CD14-positive monocyte (primary cell): Measurements from ENCODE around the gene ARL5C. TPM values are rescaled to one million over a fixed set of nuclear protein-coding genes. Genes with fewer than 3 reads are reported as not detected.
A peak's percentile ranks its signal among the peaks of the same experiment; 100 is the strongest.

ENCODE experiments used
- DNase-seq, 3 donors: peaks; one replicate each; pipeline ENCODE4 v3.0.0-alpha.2; 2011 to 2022
- H2AFZ ChIP-seq: 2 replicates; pipeline ENCODE4 v1.6.0; 2012; ENCODE audit warnings: mild to moderate bottlenecking, low read depth, low read length, inconsistent platforms; ENCODE audit not compliant: insufficient read depth, poor library complexity, severe bottlenecking
- H3K27ac ChIP-seq, 2 donors: 1 replicate in 1 of 2; 2 replicates in 1 of 2; pipeline ENCODE4 v1.5.1; 2012 to 2013; ENCODE audit warnings: low read length in 2 of 2, control low read depth in 1 of 2, inconsistent platforms in 1 of 2, low read depth in 1 of 2, mild to moderate bottlenecking in 1 of 2
- H3K27me3 ChIP-seq, 2 donors: one replicate each; pipeline versions ENCODE4 v1.6.0 to v1.6.1; 2011 to 2013; ENCODE audit warnings: low read length in 2 of 2; ENCODE audit not compliant: control insufficient read depth in 2 of 2, insufficient read depth in 2 of 2
- H3K36me3 ChIP-seq, 2 donors: replicated peaks in 1 of 2; 1 replicate in 1 of 2; 2 replicates in 1 of 2; pipeline versions ENCODE4 v1.5.1 to v1.6.1; 2012 to 2013; ENCODE audit warnings: low read length in 2 of 2, control low read depth in 1 of 2, inconsistent platforms in 1 of 2, mild to moderate bottlenecking in 1 of 2; ENCODE audit not compliant: insufficient read depth in 2 of 2, control insufficient read depth in 1 of 2
- H3K4me1 ChIP-seq, 2 donors: 1 replicate in 1 of 2; 2 replicates in 1 of 2; pipeline versions ENCODE4 v1.5.1 to v1.6.1; 2012 to 2013; ENCODE audit warnings: low read length in 2 of 2, control low read depth in 1 of 2, inconsistent platforms in 1 of 2, mild to moderate bottlenecking in 1 of 2, moderate library complexity in 1 of 2; ENCODE audit not compliant: insufficient read depth in 2 of 2, control insufficient read depth in 1 of 2
- H3K4me2 ChIP-seq: replicated peaks from 2 replicates; pipeline ENCODE3; 2012; ENCODE audit warnings: low read length, moderate library complexity, mild to moderate bottlenecking; ENCODE audit not compliant: poor library complexity, severe bottlenecking; ENCODE audit errors: extremely low read depth
- H3K4me3 ChIP-seq, 3 experiments: fragments of 200-600 bp in 1 of 3; sonication (generic) in 1 of 3; replicated peaks in 1 of 3; 1 replicate in 2 of 3; 2 replicates in 1 of 3; pipeline ENCODE4 v1.5.1; 2011 to 2013; ENCODE audit warnings: low read length in 3 of 3, mild to moderate bottlenecking in 3 of 3, control low read depth in 2 of 3, low read depth in 2 of 3, inconsistent platforms in 1 of 3, moderate library complexity in 1 of 3
- H3K79me2 ChIP-seq: 2 replicates; pipeline ENCODE4 v1.6.0; 2012; ENCODE audit warnings: mild to moderate bottlenecking, control low read depth, inconsistent platforms, low read length, moderate library complexity; ENCODE audit not compliant: insufficient read depth
- H3K9ac ChIP-seq: 2 replicates; pipeline ENCODE4 v1.6.0; 2017; ENCODE audit warnings: low read length, mild to moderate bottlenecking; ENCODE audit not compliant: insufficient read depth, poor library complexity, severe bottlenecking
- H3K9me3 ChIP-seq, 2 donors: replicated peaks in 1 of 2; 1 replicate in 1 of 2; 2 replicates in 1 of 2; pipeline versions ENCODE4 v1.5.1 to v1.6.1; 2012 to 2013; ENCODE audit warnings: low read length in 2 of 2, control low read depth in 1 of 2; ENCODE audit not compliant: control insufficient read depth in 1 of 2, insufficient read depth in 1 of 2
- H4K20me1 ChIP-seq: 2 replicates; pipeline ENCODE4 v1.6.0; 2012; ENCODE audit warnings: mild to moderate bottlenecking, low read length, control low read depth, moderate library complexity; ENCODE audit not compliant: insufficient read depth
- H3K27ac Mint-ChIP-seq, 7 donors: one replicate each; pipeline ENCODE4 v1.8.0; 2020; ENCODE audit warnings: mild to moderate bottlenecking in 7 of 7, mixed read lengths in 7 of 7, moderate library complexity in 6 of 7, inconsistent platforms in 2 of 7
- H3K27me3 Mint-ChIP-seq, 3 donors: one replicate each; pipeline ENCODE4 v1.8.0; 2021 to 2022; ENCODE audit warnings: low read depth in 3 of 3, mild to moderate bottlenecking in 3 of 3, mixed read lengths in 3 of 3, moderate library complexity in 3 of 3, inconsistent platforms in 1 of 3
- H3K36me3 Mint-ChIP-seq, 2 donors: one replicate each; pipeline ENCODE4 v1.8.0; 2020; ENCODE audit warnings: mixed read lengths in 2 of 2, inconsistent platforms in 1 of 2, mild to moderate bottlenecking in 1 of 2
- H3K4me1 Mint-ChIP-seq: one replicate; pipeline ENCODE4 v1.8.0; 2020; ENCODE audit warnings: mild to moderate bottlenecking, mixed read lengths
- H3K4me3 Mint-ChIP-seq, 2 donors: one replicate each; pipeline ENCODE4 v1.8.0; 2020; ENCODE audit warnings: mild to moderate bottlenecking in 2 of 2, mixed read lengths in 2 of 2, moderate library complexity in 1 of 2
- H3K9me3 Mint-ChIP-seq, 7 donors: one replicate each; pipeline ENCODE4 v1.8.0; 2020 to 2022; ENCODE audit warnings: mixed read lengths in 7 of 7, mild to moderate bottlenecking in 6 of 7, moderate library complexity in 6 of 7, inconsistent platforms in 2 of 7
- CTCF ChIP-seq: fragments of 200-600 bp; IDR thresholded peaks from one replicate; pipeline ENCODE4 v1.8.0; 2022; ENCODE audit warnings: antibody characterized with exemption, mild to moderate bottlenecking
- WGBS: methylation state at CpG from one replicate; pipeline ENCODE4 v1.1.5; 2013; ENCODE audit warnings: missing lambda C conversion rate; ENCODE audit not compliant: insufficient coverage; 5-methylcytosine and 5-hydroxymethylcytosine counted together
- intact Hi-C, 2 donors: fragments of 100-400 bp; cut with micrococcal nuclease; formaldehyde crosslinking; loops; one replicate each; pipeline versions ENCODE4 v1.15.0 to v1.15.1; 2023
- polyA plus RNA-seq, 3 donors: library from polyadenylated mRNA; depleted of rRNA in 1 of 3; unstranded in 2 of 3; stranded (reverse) in 1 of 3; fragments of 300-500 nt in 2 of 3; fragments of >200 nt in 1 of 3; fragmentation: Illumina TruSeq in 2 of 3; gene quantifications; 1 replicate in 2 of 3; 2 replicates in 1 of 3; pipeline ENCODE4 v1.2.3, GENCODE V29; 2012 to 2021

ARL5C gene
- polyA plus RNA-seq, 3 donors, result 0.04 TPM; not detected in 2

DNA sequence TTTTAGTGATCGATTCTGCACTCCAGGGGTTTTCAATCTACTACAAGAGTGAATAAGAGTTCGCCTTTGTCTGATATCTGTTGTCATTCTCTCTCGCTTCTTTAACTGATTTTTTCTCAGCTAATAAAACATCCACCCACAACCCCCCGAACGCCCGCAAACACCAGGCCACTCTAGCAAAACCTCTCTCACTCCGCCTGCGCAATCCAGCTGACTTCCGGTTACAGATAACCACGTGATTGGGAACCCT, 33.8 kb upstream of the ARL5C start:
- H3K9ac ChIP-seq, result peak overlapping the region; percentile 89
- 0% methylated on average over 4 of the region's 10 CpGs for WGBS
- no peaks in the 10 kb centered on the region for H3K9me3 ChIP-seq
- peak overlapping the region; percentile 73 for H2AFZ ChIP-seq
- peak overlapping the region; percentile 92 for H3K4me2 ChIP-seq
- no peaks in the 10 kb centered on the region for H3K27me3 ChIP-seq
- H3K4me1 ChIP-seq, result peaks cover 51 to 63% of the 10 kb centered on the region in 2 donors
- peaks cover 40% of the 10 kb centered on the region for H4K20me1 ChIP-seq
- intact Hi-C loops, result loop anchor here in 1 of 2 donors (5.0 kb wide), 1 partner anchor 37 kb away; no protein-coding TSS in a partner anchor
- peak overlapping the region; percentile 97 to 99 for H3K4me3 Mint-ChIP-seq
- TF ChIP-seq CTCF, result no peak
- H3K36me3 Mint-ChIP-seq, result peaks cover 37 to 39% of the 10 kb centered on the region in 2 donors
- H3K4me3 ChIP-seq, result peak overlapping the region; percentile 61 to 91 (median 90)
- H3K36me3 ChIP-seq, result peaks cover 34 to 36% of the 10 kb centered on the region in 2 donors
- DNase-seq, result peak; percentile 90 to 93 (median 93)
- H3K27ac Mint-ChIP-seq, result peak overlapping the region; percentile 97 to 100 (median 99)
- H3K27me3 Mint-ChIP-seq, result peaks cover 0 to 3% (median 0%) of the 10 kb centered on the region in 3 donors
- peaks cover 47% of the 10 kb centered on the region for H3K4me1 Mint-ChIP-seq
- peaks cover 28% of the 10 kb centered on the region for H3K79me2 ChIP-seq
- H3K9me3 Mint-ChIP-seq, result no peaks in the 10 kb centered on the region
- peak overlapping the region; percentile 82 to 100 for H3K27ac ChIP-seq

DNA sequence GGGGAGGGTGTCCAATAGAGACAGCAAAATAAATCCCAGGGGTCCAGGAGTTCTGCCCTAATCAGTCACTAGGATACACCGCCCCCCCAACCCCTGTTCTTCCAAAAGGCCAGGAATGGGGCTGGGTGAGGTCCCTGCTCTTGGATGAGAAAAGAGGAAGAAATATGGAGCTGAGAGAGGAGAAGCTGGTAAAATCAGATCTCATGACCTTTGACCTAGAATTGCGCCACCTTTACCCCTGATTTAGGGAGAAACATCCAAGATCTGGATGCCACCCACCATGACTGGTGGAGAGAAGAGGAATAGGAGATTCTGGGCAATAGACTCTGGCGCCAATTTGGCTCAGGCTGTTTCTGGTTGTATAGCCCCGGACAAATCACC, 32.2 kb upstream of the ARL5C start:
- H3K27ac ChIP-seq, result peak overlapping the region; percentile 62 to 100
- Mint-ChIP-seq H3K27me3 (peaks cover 0 to 3% (median 0%) of the 10 kb centered on the region in 3 donors), H3K36me3 (peaks cover 33 to 35% of the 10 kb centered on the region in 2 donors), H3K4me1 (peaks cover 49% of the 10 kb centered on the region), H3K27ac (peak overlapping the region; percentile 97 to 100 (median 99)), H3K4me3 (peak overlapping the region; percentile 80 to 87), H3K9me3 (no peaks in the 10 kb centered on the region)
- intact Hi-C loops, result loop anchor here in 1 of 2 donors (5.0 kb wide), 1 partner anchor 36 kb away; no protein-coding TSS in a partner anchor
- H4K20me1 ChIP-seq, result peaks cover 32% of the 10 kb centered on the region
- peak overlapping the region in 2 of 3 experiments; percentile 60 to 91 for H3K4me3 ChIP-seq
- H2AFZ ChIP-seq, result peak overlapping the region; percentile 94
- WGBS, result no CpG with 5 or more reads among the region's 4 CpGs
- H3K79me2 ChIP-seq, result peaks cover 28% of the 10 kb centered on the region
- H3K36me3 ChIP-seq, result peaks cover 25 to 31% of the 10 kb centered on the region in 2 donors
- H3K9ac ChIP-seq, result peak overlapping the region; percentile 65
- H3K9me3 ChIP-seq, result no peaks in the 10 kb centered on the region
- TF ChIP-seq CTCF, result no peak
- no peaks in the 10 kb centered on the region for H3K27me3 ChIP-seq
- peak; percentile 32 to 67 (median 66) for DNase-seq
- peak overlapping the region; percentile 92 for H3K4me2 ChIP-seq
- peaks cover 51 to 63% of the 10 kb centered on the region in 2 donors for H3K4me1 ChIP-seq
